ENCODE results near the gene BACH2.
A peak's percentile ranks its signal among the peaks of the same experiment; 100 is the strongest.
"Not testable (repeated sequence)": the region's sequence is repeated elsewhere in the genome, so short reads cannot be mapped to it uniquely, and the experiment has no call there.

BACH2 gene

DNA sequence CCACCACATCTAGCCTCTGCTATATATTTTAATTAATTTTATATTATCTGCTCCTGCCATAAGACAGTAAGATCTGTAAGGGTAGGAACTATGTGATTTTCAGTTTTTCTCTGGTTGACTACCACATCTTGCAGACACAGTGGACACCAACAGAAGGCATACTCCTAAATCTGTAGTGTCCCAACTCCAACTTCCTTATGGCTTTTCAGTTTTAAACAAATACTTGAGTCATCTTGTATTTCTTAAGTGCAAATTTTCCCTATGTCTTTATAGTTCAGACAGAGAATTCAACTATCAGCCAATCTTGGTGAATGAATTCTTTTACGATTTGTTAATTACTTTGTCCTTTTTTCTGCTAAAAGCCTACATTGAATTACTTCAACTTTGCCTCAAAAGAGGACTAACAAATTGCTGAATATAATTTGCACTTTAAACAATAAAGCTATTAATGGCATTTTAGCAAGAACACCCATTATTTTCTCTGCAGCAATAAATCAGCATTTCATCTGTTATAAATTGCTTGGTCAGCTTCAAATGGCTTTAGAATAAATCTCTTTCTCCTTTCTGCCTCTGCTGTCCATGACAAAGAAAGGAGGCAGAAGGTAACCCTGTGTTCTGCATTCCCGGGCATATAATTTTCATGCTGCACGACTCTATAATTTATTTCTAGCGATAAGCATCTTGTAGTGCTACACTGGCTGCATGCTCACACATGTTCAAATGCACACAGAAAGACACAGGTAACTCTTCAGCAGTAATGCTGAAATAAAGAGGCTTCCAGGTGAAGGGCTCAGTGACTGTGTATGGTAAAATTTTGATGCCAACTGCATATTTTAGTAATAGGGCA lies 144.8 kb downstream of the BACH2 start:
- DNase-seq, result no peak

DNA sequence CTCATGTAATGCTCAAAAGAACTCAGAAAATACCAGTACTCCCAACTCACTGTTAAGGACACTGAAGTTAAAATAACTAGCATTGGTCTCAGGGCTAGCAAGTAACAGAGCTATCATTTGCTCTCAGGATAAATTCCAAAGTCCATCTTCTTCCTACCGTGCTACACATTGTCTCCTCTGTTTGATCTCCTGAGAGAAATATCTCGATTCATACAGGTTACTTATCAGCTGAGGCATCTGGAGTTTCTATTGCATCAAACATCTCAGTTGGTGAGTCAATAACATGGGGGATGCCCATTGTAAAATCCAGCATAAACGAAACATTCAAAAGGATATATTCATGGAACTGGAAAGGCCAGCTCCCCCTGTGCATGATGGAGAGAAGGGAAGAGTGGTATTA lies 147.4 kb downstream of the BACH2 start:
- DNase-seq, result no peak

DNA sequence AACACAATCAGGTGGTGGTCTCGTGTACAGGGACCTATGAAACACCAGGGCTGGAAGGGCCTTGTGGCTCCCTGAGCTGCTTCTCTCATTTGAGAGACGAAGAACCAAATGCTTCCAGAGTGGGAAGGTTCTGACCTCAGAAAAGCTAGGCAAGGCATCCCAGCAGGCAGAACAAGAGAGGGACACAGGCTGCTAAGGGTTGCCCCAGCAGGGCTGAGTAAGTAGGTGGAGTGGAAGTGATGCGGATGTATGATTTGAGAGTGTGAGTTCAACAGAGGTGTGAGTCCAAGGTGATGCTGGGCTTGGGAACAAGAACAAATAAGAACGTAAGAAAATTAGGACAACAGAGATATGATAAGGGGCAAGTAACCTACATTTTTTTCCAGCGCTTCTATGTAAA lies 147.8 kb downstream of the BACH2 start:
- no peak for DNase-seq

DNA sequence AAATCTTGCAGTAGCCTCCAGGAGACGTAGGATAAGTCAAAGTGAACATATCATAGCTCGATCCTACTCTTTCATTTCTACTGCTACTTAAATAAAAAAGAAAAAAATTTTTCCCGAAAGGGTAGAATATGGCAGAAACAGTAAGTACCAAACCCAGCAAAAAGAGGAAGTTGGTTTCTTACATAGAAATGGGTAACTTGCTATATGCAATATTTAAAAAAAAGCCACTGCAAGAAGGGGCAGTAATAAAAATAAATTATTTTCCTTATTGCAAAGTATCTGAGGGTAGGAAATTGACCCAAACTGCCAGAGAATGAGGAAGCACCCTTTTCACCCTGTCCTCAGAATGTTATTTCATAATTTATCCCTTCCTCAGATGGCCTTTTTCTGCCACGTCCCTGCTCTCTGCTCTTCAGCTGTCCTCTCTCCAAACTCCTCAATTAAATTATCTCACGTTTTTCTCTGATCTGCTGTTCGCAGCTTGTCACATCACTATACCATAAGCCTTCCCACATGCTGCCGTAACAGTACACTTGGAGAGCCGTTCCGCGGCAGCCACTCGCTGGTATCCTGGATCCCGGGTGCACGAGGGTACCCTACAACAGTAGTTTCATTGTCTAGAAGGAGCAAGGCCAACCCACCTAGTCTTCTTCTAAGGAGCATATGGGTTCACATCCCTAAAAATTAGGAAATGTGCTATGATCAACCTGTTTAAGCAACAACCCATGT lies 149.6 kb downstream of the BACH2 start:
- DNase-seq, result no peak

DNA sequence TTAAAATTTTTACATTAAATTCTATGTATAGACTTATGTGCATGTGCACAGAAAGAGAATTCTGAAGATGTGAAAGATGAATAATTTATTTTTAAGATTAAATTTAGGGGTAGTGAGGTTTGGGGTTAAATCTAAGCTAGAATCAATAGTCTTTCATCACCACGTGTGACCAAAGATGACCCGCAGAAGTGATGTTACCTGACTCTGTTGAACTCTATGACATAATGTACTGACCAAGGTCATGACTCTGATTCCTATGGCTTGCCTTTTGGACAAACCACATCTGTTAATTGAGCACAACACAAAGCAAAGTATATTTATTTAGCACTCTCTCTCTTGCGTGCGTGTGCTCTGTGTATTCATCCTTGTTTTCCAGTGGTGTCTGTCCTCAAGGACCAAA lies 150.6 kb downstream of the BACH2 start:
- DNase-seq, result no peak

DNA sequence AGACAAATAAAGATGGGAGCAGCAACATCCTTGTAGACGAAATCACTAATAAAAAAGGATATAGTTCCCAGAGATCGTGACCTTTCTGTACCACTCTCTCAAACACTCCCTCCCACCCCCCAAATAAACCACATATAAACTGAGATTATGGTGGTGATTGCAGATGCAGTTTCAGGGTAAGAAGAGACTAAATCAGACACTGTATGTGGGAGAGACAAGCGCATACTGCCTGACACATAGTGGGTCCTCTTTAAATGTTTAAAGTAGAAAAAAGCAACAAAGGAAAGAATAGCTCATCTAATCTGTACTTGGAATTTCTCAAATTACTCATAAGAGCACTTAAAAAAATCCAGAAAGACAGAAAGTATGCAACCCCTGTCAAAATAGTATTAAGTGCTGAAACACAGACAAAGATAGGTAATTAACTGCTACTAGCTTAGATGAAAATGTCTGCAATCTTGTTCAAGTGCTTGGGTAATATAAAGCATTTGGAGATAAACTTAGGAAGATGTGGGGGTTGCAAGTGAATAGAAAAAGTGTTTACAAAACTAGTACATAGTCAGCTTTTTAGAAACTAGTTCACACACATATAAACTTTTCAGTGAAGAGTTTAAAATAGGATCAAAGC lies 151.6 kb downstream of the BACH2 start:
- no peak for DNase-seq

DNA sequence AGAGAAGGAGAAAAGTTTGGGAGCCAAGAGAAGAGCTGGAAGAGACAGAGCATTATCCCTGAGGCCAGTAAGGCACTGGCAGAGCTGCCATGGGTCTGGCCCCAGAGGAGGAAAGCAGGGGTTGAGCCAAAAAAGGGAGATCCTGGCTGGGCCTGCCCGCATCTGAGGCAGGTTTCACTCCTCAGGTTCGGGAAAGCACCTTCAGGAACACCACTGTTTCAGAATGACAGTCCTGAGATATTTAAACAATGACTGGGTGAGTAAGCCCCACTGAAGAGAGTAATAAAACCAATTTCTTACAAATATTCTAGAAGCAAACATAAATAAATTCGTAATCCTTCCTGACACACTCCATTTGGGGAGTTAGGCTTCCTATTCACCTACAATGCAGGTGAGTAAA lies 152.2 kb downstream of the BACH2 start:
- no peak for DNase-seq

DNA sequence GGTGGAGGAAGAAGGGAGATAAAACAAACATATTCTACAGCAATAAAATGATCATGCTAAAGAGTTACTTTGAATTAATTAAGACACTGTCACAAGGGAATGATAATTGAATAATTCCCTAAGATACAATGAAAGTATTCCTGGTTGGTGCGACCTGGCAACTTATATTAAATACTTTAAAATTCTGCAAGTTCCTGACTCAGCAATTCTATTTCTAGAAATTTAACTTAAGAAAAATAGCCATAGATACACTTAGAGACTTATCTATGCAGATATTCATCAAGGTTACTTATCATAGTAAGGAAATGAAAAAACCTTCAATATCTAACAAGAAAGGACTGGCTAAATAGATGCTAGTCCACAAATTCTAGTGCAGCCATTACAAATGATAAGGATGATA lies 156.0 kb downstream of the BACH2 start:
- no peak for DNase-seq

DNA sequence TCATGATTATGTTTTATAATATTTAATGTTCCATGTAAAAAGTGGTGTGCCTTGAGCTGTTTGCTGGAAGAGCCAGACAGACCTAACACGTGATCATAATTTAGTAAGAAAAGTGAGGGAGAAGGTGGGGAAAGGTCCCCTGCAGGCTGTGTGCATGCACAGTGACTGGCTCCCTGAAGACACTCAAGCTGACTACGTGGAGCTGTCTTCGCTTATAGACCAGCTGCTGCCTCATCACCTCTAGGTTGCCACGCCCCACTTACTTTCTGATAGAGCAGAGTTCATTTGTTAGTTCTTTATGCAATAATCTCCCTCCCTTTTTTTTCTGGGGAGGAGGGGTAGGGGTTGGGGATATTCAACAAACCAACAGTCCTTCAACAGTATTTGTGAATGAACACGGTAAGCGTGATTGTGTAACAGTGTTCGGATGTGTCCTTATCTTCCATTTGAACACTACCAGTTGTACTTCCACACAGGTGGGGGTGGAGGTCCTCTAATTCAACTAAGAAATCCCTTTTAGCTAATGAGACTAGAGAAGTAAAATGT lies 157.3 kb downstream of the BACH2 start:
- no peak for DNase-seq

DNA sequence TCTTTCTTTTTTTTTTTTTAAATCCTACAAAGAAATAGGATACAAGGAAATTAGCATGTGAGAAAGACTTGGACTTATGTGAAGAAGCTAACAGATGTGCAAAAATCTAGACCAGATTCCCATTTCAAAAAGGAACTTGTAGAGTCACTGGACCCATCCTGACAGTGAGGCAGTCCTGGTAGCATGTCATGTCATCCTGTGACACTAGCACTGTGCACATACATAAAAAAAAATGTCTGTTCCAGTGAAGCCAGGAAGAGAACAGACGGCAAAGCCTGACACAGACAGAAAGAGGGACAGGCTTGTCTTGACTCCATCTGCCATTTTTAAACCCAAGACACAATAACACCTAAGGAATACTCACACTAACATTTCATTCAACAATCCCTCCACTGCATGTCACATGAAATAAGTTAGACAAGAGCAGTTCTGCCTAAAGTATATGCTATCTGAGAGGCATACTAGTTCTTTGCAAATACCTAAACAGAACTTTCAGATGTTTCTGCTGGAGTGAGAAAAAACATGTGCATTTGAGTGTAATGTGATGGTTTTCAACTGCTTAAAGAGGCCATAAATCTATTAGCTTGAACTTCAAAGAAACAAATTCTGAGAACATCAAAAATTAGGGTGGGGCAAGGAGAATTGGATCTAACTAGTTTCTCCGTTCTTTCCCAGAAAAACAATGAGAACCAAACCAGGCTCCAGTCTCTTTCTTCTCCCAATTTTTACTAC lies 159.6 kb downstream of the BACH2 start:
- no peak for DNase-seq

DNA sequence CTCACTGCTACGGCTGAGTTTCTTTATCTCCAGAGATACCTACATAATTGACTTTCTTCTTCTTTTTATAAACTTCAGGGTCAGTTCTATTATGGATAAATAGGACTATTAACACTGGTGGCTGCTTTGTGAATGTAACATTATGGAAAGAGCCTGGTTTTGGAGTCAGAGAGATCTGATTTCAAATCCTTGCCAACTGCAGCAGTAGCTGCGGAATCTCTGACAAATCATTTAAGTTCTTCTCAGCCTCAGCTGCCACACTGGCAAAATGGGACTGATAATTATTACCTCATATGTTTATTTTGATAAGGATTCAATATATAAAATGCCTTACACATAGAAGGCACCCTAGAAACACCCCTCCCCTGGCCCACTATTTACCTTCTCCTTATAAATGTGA lies 160.5 kb downstream of the BACH2 start:
- no peak for DNase-seq

DNA sequence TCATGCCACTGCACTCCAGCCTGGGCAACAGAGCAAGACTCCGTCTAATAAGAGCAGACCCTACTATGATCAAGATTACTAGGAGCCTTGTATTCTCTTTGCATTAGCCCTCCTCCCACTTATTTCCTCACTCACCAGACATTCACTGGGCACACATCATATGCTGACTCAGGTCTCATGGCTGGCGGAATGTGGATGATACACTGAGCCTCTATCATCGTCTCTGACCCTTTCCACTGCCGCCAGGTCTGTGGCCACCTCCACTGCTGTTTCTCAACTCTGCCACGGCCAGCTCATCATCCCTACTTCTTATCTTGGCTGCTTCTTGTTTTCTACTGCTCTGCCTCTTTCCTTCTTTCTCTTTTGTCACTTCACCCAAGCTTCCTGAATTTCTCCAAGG lies 161.0 kb downstream of the BACH2 start:
- DNase-seq, result no peak

DNA sequence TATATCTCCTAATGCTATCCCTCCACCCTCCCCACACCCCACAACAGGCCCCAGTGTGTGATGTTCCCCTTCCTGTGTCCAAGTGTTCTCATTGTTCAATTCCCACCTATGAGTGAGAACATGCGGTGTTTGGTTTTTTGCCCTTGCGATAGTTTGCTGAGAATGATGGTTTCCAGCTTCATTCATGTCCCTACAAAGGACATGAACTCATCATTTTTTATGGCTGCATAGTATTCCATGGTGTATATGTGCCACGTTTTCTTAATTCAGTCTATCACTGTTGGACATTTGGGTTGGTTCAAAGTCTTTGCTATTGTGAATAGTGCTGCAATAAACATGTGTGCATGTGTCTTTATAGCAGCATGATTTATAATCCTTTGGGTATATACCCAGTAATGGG lies 163.0 kb downstream of the BACH2 start:
- DNase-seq, result not testable (repeated sequence)

DNA sequence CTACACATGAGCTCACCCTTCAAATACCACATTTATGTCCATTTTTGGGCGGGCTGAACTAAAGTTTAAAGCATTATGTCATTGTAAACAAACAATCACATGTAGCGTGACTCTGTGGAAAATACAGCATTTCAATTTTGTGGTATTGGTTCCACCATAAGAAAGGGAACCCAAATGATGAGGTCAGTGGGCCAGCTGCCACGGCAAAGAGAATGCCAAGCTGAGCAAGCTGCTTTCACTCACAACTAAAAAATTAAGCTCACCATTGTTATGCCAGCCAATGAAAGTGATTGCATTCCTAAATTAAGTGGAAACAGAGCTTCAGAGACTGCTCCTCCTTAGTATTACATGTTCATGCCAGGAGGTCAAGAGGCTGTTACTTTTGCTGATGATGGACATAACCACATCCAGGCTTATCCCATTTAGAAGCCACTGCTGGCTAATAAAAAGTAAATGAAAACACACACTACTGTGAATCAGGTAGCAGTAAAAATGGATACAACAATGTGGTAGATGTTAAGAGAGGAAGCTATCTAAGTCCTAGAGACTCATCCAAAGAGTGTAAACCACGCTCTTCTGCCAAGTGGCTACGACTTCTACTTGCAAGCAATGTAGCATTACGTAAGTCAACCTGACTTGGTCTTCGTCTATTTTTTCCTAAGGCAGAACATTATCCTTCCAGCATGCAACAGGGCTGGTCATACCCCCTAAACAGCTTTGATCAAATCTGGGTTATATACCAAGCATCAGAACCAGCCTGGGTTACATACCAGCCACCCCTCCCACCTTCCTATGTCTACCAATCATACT lies 164.8 kb downstream of the BACH2 start:
- peak; percentile 51 for DNase-seq

DNA sequence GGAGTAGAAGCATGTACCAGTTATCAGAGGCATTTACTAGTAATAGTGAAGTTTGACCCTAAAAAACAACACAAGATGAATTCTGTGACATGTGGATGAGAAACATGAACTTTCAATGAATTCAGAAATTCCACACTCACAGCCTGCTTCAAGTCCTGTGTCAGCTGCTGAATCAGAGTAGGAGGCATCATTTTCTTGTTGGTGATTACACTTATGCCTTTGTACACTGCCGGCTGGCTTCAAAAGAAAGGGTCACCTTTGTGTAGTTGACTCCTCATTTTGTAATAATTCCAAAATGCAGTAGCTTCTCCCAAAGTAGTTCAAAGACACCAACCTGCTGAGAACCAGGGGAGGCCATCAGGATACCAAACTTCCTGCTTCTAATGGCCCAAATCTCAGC lies 165.5 kb downstream of the BACH2 start:
- no peak for DNase-seq

DNA sequence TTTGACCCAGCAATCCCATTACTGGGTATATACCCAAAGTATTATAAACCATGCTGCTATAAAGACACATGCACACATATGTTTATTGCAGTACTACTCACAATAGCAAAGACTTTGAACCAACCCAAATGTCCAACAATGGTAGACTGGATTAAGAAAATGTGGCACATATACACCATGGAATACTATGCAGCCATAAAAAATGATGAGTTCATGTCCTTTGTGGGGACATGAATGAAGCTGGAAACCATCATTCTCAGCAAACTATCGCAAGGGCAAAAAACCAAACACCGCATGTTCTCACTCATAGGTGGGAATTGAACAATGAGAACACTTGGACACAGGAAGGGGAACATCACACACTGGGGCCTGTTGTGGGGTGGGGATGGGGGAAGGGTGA lies 168.0 kb downstream of the BACH2 start:
- not testable (repeated sequence) for DNase-seq

DNA sequence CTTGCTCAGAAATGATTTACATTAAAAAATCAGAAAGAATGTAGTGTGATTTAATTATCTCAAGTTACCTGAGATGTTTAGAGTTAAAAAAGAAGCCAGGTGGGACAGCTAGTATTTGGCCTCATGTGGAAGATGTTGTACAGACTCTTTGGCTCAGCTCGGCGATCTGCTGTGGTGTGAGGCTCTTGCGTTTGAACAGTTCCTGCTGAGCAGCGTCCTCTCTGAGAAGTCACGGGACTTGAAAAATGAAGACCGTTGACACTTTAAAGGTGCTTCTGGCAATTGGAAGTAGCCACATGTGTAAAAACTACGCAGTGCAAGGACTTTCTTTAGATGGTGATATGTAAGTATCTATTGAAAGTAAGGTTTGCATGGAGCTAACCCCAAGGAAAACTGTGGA lies 169.0 kb downstream of the BACH2 start:
- no peak for DNase-seq

DNA sequence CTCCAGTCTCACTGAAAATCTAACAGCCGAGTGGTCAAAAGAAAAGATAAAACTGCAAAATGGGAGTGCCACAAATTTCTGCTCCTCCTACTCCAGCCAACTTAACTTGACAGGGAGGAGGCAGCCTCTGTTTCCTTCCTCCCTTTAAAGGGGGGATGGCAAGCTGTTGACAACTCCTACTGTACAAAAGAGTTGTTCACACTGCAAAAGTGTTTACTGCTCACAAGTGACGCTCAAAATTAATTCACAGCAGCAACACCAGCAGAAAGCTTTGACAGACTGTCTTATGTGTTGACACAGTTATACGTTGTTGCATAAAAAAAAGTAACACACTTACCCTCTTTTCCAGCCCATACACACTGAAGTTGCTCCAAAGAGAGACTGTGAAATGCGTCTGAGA lies 169.8 kb downstream of the BACH2 start:
- no peak for DNase-seq

DNA sequence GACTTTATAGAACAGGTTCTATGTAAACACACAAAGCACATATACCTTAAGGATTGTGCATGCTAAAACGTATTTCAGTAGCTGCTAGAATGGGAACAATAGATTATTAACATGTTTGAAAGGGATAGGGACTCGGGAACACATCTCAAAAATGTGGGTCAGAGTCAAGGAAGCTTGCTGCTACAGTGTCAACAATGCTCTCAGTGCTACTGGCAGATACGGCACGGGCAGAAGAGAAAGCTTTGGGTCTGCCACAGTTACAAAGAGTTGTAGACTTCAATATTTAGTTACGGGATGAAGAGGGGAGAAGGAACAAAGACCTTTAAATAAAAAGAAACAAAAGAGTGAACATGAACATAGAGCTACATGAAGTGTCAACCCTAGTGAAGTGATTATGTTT lies 170.5 kb downstream of the BACH2 start:
- DNase-seq, result no peak

DNA sequence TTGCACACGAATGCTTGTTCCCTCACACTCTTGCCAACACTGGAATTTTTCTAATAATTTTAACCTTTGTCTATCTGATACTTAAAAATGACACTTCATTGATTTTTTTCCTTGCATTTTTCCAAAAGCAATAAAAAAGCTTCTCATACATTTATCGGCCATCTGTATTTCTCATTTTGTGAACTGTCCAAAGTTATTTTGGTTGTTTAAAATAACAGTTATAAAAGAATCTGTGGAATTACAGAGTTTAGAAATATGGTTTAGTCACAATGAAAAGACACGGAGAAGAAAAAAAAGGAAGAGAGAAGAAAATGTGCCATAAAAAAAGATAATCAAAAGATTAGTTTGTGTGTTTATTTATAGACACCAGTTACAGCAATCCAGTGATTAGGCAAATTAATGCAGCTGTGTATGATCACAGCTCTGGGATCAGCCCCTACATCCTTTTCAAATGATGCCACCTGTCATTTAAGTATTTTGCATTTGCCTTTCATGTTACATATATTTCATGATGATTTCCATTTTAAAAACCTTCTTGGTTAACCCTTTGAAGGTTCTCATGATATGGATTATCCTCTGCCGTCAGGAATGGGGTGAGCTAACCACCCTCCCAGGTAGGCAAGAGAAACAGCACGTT lies 171.7 kb downstream of the BACH2 start:
- DNase-seq, result no peak

DNA sequence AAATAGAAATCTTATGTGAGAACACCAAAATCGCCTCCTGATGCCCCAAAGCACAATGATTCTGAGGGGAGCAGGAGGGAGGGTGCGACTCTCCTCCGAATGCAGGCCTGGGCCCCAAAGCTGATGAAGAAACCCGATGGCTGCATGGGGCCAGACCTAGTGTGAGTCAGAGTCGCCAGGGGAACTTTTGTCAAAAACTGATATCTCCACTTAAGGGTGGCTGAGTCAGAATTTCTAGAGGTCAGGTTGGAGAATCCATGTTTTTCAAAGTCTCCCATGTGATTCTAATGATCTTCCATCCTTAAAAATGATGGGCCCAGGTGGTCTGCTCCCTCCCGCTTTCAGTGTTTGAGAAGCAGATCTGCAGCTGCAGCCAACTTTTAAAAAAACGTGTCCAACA lies 172.8 kb downstream of the BACH2 start:
- DNase-seq, result no peak

DNA sequence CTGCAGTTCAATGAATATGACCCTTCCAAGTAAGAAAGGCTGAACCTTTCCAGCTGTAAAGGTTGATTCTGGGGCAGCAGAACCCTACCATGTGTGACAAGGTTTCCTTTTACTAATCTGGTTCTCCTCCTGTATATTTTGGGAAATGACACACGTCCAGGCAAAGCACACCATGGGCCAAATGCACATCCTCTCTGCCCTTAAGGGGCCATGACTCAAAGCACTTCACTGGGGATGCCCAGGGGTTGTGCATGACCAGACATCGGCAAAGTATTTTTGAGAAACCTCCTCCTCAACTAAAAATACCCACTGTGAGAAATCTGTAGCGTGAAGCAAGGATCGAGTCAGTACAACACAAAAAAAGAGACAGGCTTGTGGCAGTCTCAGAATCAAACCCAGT lies 174.7 kb downstream of the BACH2 start:
- DNase-seq, result no peak
